PC-3 (cell line): ENCODE measurements around the gene IMPACT. TPM values are rescaled to one million over a fixed set of nuclear protein-coding genes. Genes with fewer than 3 reads are reported as not detected.

Source experiments
- ATAC-seq: fragments of 200-7000 bp; cut with Tn5 transposase; 2 replicates; pipeline ENCODE4 v1.9.1; 2020; ENCODE audit warnings: mild to moderate bottlenecking, moderate library complexity
- BruUV-seq: library from RNA; stranded (reverse); fragments of 400-500 nt; replicated peaks from 2 replicates; lab custom pipeline; 2021; lab: Mats Ljungman, UMichigan
- CTCF ChIA-PET: fragments of 300-600 bp; sonication (Branson Sonifier 250); formaldehyde crosslinking; loops from one replicate; lab custom pipeline; 2022; ENCODE audit warnings: antibody characterized with exemption; lab: Charles Lee
- POLR2A ChIA-PET: fragments of 300-600 bp; sonication (Branson Sonifier 250); formaldehyde crosslinking; loops from one replicate; lab custom pipeline; 2022; ENCODE audit warnings: antibody characterized with exemption; ENCODE audit not compliant: unreplicated experiment; lab: Charles Lee
- DNase-seq: peaks from one replicate; pipeline ENCODE4 v3.0.0-alpha.2; 2015
- H2AFZ ChIP-seq: fragments of 300-600 bp; sonication (generic); 2 replicates; pipeline ENCODE4 v1.6.0; 2016; ENCODE audit warnings: antibody characterized with exemption, low read length
- H3F3A ChIP-seq: fragments of 300-600 bp; sonication (generic); one replicate; pipeline ENCODE4 v1.6.0; 2017; ENCODE audit warnings: antibody characterized with exemption, low read length, control low read depth, mild to moderate bottlenecking; ENCODE audit not compliant: unreplicated experiment
- H3K27ac ChIP-seq: fragments of 300-600 bp; sonication (generic); 2 replicates; pipeline ENCODE4 v1.5.1; 2016; ENCODE audit warnings: mild to moderate bottlenecking, low read length
- H3K27me3 ChIP-seq: fragments of 300-600 bp; sonication (generic); 2 replicates; pipeline ENCODE4 v1.6.1; 2016; ENCODE audit warnings: low read length, mixed read lengths
- H3K36me3 ChIP-seq: fragments of 300-600 bp; sonication (generic); 2 replicates; pipeline ENCODE4 v1.6.1; 2016; ENCODE audit warnings: low read depth, mixed run types, low read length, mixed read lengths
- H3K4me1 ChIP-seq: fragments of 300-600 bp; sonication (generic); 2 replicates; pipeline ENCODE4 v1.5.1; 2016; ENCODE audit warnings: low read length; ENCODE audit not compliant: insufficient read depth
- H3K4me2 ChIP-seq: fragments of 300-600 bp; sonication (generic); 2 replicates; pipeline ENCODE4 v1.6.0; 2016; ENCODE audit warnings: low read length
- H3K4me3 ChIP-seq: fragments of 300-600 bp; sonication (generic); 2 replicates; pipeline ENCODE4 v1.5.1; 2016; ENCODE audit warnings: mild to moderate bottlenecking, low read length, mixed read lengths
- H3K79me2 ChIP-seq: fragments of 300-600 bp; sonication (generic); 2 replicates; pipeline ENCODE4 v1.6.1; 2017; ENCODE audit warnings: low read length, mixed read lengths
- H3K9ac ChIP-seq: fragments of 300-600 bp; sonication (generic); 2 replicates; pipeline ENCODE4 v1.6.0; 2016; ENCODE audit warnings: mild to moderate bottlenecking, low read length
- H3K9me2 ChIP-seq: fragments of 300-600 bp; sonication (generic); replicated peaks from 2 replicates; pipeline ENCODE4 v1.6.1; 2016; ENCODE audit warnings: mixed run types, low read length, mixed read lengths
- H3K9me3 ChIP-seq: fragments of 300-600 bp; sonication (generic); 2 replicates; pipeline ENCODE4 v1.6.1; 2016; ENCODE audit warnings: low read length, mixed read lengths
- H4K20me1 ChIP-seq: fragments of 300-600 bp; sonication (generic); 2 replicates; pipeline ENCODE4 v1.6.1; 2016; ENCODE audit warnings: low read length, mixed read lengths
- CTCF ChIP-seq: fragments of 300-600 bp; sonication (generic); conservative IDR thresholded peaks from 2 replicates; pipeline ENCODE4 v1.5.1; 2017; ENCODE audit warnings: antibody characterized with exemption, low read depth, mild to moderate bottlenecking, low read length
- EZH2 ChIP-seq: fragments of 300-600 bp; sonication (generic); IDR thresholded peaks from one replicate; pipeline ENCODE4 v1.6.1; 2017; ENCODE audit warnings: antibody characterized with exemption, mild to moderate bottlenecking, low read length; ENCODE audit not compliant: unreplicated experiment
- EZH2phosphoT487 ChIP-seq: fragments of 300-600 bp; sonication (generic); IDR thresholded peaks from 2 replicates; pipeline ENCODE4 v1.6.1; 2018; ENCODE audit warnings: mild to moderate bottlenecking, antibody characterized with exemption, low read length, borderline replicate concordance
- intact Hi-C: fragments of 100-400 bp; cut with micrococcal nuclease; formaldehyde crosslinking; loops from 2 replicates; pipeline ENCODE4 v1.9.0; 2023
- total RNA-seq: library from RNA; depleted of rRNA; stranded (reverse); fragments of >200 nt; gene quantifications from 2 replicates; pipeline ENCODE4 v1.2.3, GENCODE V29; 2014

Gene IMPACT
- total RNA-seq, 1 experiment from 2014 or later, result 19.9 TPM

GRCh38 chr18:24396082-24396633 lies 30.3 kb upstream of the IMPACT start:
- no peaks in the 10 kb centered on the region for H3K36me3 ChIP-seq
- POLR2A ChIA-PET, result no interaction called here
- ATAC-seq (no peak), DNase-seq (no peak)
- H3K9me3 ChIP-seq, result no peaks in the 10 kb centered on the region
- H3F3A ChIP-seq, result no peaks in the 10 kb centered on the region
- no peak overlapping the region for H3K9ac ChIP-seq
- intact Hi-C loops, result loop anchor here (5.0 kb wide), 1 partner anchor 956 kb away; the partner anchor contains the start of gene ZNF521
- no peaks in the 10 kb centered on the region for H3K27me3 ChIP-seq
- CTCF ChIA-PET, result no interaction called here
- BruUV-seq, result no TSS peak
- peaks cover 24% of the 10 kb centered on the region for H3K4me1 ChIP-seq
- peak overlapping the region; percentile 93 for H3K4me2 ChIP-seq
- H4K20me1 ChIP-seq, result no peaks in the 10 kb centered on the region
- no peak overlapping the region for H2AFZ ChIP-seq
- no peak overlapping the region for H3K27ac ChIP-seq
- no peak for TF ChIP-seq EZH2
- no peak for TF ChIP-seq EZH2phosphoT487
- TF ChIP-seq CTCF, result no peak
- H3K9me2 ChIP-seq, result no peaks in the 10 kb centered on the region
- H3K79me2 ChIP-seq, result peaks cover 20% of the 10 kb centered on the region; the same call in 1 of the 2 replicates
- peak overlapping the region; percentile 80 for H3K4me3 ChIP-seq

GRCh38 chr18:24397131-24397693 lies 29.3 kb upstream of the IMPACT start:
- CTCF ChIA-PET, result interaction anchor here (0.6 kb wide), 1 partner anchor 69 kb away, joined by 5 read pairs; no protein-coding TSS in a partner anchor
- peak overlapping the region; percentile 24 for H3K27ac ChIP-seq
- intact Hi-C loops, result loop anchor here (5.0 kb wide), 1 partner anchor 955 kb away; the partner anchor contains the start of gene ZNF521
- peaks cover 20% of the 10 kb centered on the region; the same call in 1 of the 2 replicates for H3K79me2 ChIP-seq
- peak overlapping the region; percentile 80 for H3K4me3 ChIP-seq
- no peaks in the 10 kb centered on the region for H4K20me1 ChIP-seq
- TF ChIP-seq EZH2 (no peak), CTCF (no peak), EZH2phosphoT487 (no peak)
- no peaks in the 10 kb centered on the region for H3K36me3 ChIP-seq
- H3K9me3 ChIP-seq, result no peaks in the 10 kb centered on the region
- H3K4me1 ChIP-seq, result peaks cover 24% of the 10 kb centered on the region
- H3K9ac ChIP-seq, result peak overlapping the region; percentile 83
- peak; percentile 55 for DNase-seq
- H3K9me2 ChIP-seq, result no peaks in the 10 kb centered on the region
- H3F3A ChIP-seq, result no peaks in the 10 kb centered on the region
- ATAC-seq, result peak; percentile 31
- POLR2A ChIA-PET, result interaction anchor here (0.6 kb wide), 1 partner anchor 515 kb away, joined by 5 read pairs; no protein-coding TSS in a partner anchor
- H3K27me3 ChIP-seq, result no peaks in the 10 kb centered on the region
- H2AFZ ChIP-seq, result peak overlapping the region; percentile 93
- TSS peak; percentile 42 for BruUV-seq
- H3K4me2 ChIP-seq, result peak overlapping the region; percentile 93
